ENCODE measurements around the gene ADAT2.

The ADAT2 gene

DNA sequence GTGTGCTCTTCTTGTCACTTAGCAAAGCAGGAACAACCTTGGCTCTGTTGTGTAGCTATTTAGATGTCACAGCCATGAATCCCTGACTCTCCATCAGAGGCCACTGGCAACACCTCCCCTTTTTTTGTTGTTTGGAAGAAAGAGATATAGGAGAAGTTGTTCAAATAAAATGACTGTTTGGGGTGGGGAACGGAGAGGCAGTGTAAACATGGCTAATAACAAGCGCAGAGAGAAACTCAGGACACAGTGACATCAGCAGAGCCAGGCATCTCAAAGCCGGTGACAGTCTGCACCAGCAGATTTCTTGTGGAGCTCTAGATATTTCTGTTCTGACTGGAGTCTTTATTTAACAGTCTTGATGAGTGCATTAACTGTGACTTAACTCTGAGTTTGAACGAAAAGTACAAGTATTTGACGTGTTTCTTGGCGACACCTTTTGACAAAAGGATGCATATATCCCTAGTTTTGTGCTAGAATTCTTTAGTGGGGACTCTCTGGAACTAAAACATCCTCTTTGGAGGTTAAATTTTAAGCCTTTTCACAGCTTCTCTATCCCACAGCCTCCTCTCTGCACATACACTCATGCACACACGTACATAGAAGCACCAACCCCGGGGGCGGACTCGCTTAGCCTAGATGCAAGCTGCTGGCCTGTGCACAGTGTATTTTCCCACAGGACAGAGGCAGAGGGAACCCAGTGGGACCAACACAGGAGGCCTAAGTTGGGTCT, 53.8 kb downstream of the ADAT2 start:
- no peak for TF ChIP-seq EZH2phosphoT487 (conservative IDR thresholded peaks at IDR 0.05; ENCODE audit: low read length)
- no peak for TF ChIP-seq CTCF (IDR thresholded peaks at IDR 0.05; ENCODE audit: insufficient read depth, low read length, poor library complexity, severe bottlenecking)
- Histone ChIP-seq H3K9ac (ENCODE audit: low read length) (no peak overlapping the region), H3K36me3 (ENCODE audit: low read length) (no peaks in the 10 kb centered on the region), H3K9me2 (replicated peaks; ENCODE audit: insufficient read depth, low read length) (no peaks in the 10 kb centered on the region), H3F3A (ENCODE audit: insufficient read depth) (no peaks in the 10 kb centered on the region), H4K20me1 (ENCODE audit: low read depth, low read length) (no peaks in the 10 kb centered on the region), H3K4me3 (ENCODE audit: insufficient read depth, low read length, poor library complexity, severe bottlenecking) (no peak overlapping the region), H3K79me2 (ENCODE audit: insufficient read depth, low read length) (no peaks in the 10 kb centered on the region), H3K4me2 (ENCODE audit: low read depth, low read length, poor library complexity, severe bottlenecking) (no peak overlapping the region), H3K9me3 (ENCODE audit: insufficient read depth, low read length) (no peaks in the 10 kb centered on the region), H2AFZ (ENCODE audit: low read depth, low read length, severe bottlenecking) (no peak overlapping the region), H3K27me3 (ENCODE audit: low read length) (no peaks in the 10 kb centered on the region), H3K27ac (ENCODE audit: low read depth, low read length) (no peak overlapping the region)

DNA sequence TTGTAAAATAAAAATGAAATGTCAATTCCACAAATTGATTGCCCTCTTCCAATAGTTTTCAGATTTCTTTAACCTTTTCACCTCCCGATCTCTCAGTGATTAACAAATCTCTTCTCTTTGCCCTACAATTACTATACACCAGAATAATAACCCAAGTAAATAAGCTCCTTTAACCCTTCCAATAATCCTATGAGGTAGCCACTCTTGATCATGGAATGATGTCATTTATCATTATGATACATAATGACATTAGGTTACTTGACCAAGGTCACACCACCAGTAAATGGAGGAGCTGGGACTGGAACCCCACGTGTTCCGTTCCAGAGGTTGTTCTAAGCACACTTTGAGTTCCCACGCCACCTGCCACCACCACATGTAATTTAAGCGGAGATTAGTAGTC, 54.8 kb downstream of the ADAT2 start:
- Histone ChIP-seq H4K20me1 (ENCODE audit: low read depth, low read length) (no peaks in the 10 kb centered on the region), H2AFZ (ENCODE audit: low read depth, low read length, severe bottlenecking) (no peak overlapping the region), H3K4me3 (ENCODE audit: insufficient read depth, low read length, poor library complexity, severe bottlenecking) (no peak overlapping the region), H3K27ac (ENCODE audit: low read depth, low read length) (no peak overlapping the region), H3K9me3 (ENCODE audit: insufficient read depth, low read length) (no peaks in the 10 kb centered on the region), H3F3A (ENCODE audit: insufficient read depth) (no peaks in the 10 kb centered on the region), H3K4me2 (ENCODE audit: low read depth, low read length, poor library complexity, severe bottlenecking) (no peak overlapping the region), H3K36me3 (ENCODE audit: low read length) (no peaks in the 10 kb centered on the region), H3K79me2 (ENCODE audit: insufficient read depth, low read length) (no peaks in the 10 kb centered on the region), H3K9me2 (replicated peaks; ENCODE audit: insufficient read depth, low read length) (no peaks in the 10 kb centered on the region), H3K9ac (ENCODE audit: low read length) (no peak overlapping the region), H3K27me3 (ENCODE audit: low read length) (no peaks in the 10 kb centered on the region)
- TF ChIP-seq CTCF (IDR thresholded peaks at IDR 0.05; ENCODE audit: insufficient read depth, low read length, poor library complexity, severe bottlenecking) (no peak), EZH2phosphoT487 (conservative IDR thresholded peaks at IDR 0.05; ENCODE audit: low read length) (no peak)

GRCh38 chr6:143394389-143394788, 56.1 kb downstream of the ADAT2 start:
- no peaks in the 10 kb centered on the region for H3F3A ChIP-seq (ENCODE audit: insufficient read depth)

More at GRCh38 chr6:143394389-143394788, 56.1 kb downstream of the ADAT2 start:
- Histone ChIP-seq H3K4me3 (ENCODE audit: insufficient read depth, low read length, poor library complexity, severe bottlenecking) (no peak overlapping the region), H3K27ac (ENCODE audit: low read depth, low read length) (no peak overlapping the region), H3K9me2 (replicated peaks; ENCODE audit: insufficient read depth, low read length) (no peaks in the 10 kb centered on the region), H3K9me3 (ENCODE audit: insufficient read depth, low read length) (no peaks in the 10 kb centered on the region), H3K9ac (ENCODE audit: low read length) (no peak overlapping the region), H4K20me1 (ENCODE audit: low read depth, low read length) (no peaks in the 10 kb centered on the region), H3K27me3 (ENCODE audit: low read length) (no peaks in the 10 kb centered on the region), H3K79me2 (ENCODE audit: insufficient read depth, low read length) (no peaks in the 10 kb centered on the region), H3K4me2 (ENCODE audit: low read depth, low read length, poor library complexity, severe bottlenecking) (no peak overlapping the region), H2AFZ (ENCODE audit: low read depth, low read length, severe bottlenecking) (no peak overlapping the region), H3K36me3 (ENCODE audit: low read length) (no peaks in the 10 kb centered on the region)
- TF ChIP-seq EZH2phosphoT487 (conservative IDR thresholded peaks at IDR 0.05; ENCODE audit: low read length), result no peak
- no peak for TF ChIP-seq CTCF (IDR thresholded peaks at IDR 0.05; ENCODE audit: insufficient read depth, low read length, poor library complexity, severe bottlenecking)
